ENCODE data around the gene SYDE1.

Gene SYDE1

GRCh38 chr19:15108845-15109767 is 1.9 kb downstream of the SYDE1 start:
- no peak for DNase-seq

DNA sequence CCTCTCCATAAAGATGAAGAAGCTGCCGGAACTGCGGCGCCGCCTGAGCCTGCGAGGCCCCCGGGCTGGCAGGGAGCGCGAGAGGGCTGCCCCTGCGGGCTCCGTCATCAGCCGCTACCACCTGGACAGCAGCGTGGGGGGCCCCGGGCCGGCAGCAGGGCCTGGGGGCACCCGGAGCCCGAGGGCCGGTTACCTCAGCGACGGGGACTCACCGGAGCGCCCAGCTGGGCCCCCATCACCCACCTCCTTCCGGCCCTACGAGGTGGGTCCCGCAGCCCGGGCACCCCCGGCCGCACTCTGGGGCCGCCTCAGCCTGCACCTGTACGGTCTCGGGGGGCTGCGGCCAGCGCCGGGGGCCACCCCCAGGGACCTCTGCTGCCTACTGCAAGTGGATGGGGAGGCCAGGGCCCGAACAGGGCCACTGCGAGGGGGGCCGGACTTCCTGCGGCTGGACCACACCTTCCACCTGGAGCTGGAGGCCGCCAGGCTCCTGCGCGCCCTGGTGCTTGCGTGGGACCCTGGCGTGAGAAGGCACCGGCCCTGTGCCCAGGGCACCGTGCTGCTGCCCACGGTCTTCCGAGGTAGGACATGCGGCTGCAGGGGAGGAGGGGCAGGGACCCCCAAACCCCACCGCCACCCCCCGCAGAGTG is 2.7 kb downstream of the SYDE1 start:
- DNase-seq = no peak

DNA sequence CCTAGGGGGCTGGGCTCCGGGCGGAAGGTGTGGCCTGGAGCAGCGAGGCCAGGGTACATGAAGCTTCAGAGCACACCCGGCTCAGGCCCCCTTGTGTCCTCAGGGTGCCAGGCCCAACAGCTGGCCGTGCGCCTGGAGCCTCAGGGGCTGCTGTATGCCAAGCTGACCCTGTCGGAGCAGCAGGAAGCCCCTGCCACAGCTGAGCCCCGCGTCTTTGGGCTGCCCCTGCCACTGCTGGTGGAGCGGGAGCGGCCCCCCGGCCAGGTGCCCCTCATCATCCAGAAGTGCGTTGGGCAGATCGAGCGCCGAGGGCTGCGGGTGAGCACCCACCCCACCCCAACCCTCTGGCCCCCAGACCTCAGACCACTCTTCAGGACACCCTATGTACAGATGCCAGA is 3.2 kb downstream of the SYDE1 start:
- DNase-seq = no peak

DNA sequence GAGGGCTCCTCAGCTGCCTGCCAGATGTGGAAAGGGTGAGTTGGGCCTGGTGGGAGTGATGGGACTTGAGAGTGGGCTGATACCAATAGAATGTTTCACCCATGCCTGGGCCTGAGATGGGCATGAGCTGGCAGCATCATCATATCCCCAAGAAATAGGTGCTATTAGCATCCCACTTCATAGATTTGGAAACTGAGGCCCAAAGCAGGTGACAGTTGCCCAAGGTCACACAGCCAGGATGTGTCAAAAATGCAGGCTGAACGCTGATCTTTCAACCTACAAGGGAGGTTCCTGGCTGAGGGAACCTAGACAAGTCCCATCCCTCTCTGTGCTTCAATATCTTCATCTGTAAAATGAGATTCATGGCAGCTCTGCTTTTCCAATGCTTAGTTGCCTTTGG is 4.6 kb downstream of the SYDE1 start:
- DNase-seq = no peak

- no peak for DNase-seq
Measured at GRCh38 chr19:15112385-15112784, 5.2 kb downstream of the SYDE1 start.

DNA sequence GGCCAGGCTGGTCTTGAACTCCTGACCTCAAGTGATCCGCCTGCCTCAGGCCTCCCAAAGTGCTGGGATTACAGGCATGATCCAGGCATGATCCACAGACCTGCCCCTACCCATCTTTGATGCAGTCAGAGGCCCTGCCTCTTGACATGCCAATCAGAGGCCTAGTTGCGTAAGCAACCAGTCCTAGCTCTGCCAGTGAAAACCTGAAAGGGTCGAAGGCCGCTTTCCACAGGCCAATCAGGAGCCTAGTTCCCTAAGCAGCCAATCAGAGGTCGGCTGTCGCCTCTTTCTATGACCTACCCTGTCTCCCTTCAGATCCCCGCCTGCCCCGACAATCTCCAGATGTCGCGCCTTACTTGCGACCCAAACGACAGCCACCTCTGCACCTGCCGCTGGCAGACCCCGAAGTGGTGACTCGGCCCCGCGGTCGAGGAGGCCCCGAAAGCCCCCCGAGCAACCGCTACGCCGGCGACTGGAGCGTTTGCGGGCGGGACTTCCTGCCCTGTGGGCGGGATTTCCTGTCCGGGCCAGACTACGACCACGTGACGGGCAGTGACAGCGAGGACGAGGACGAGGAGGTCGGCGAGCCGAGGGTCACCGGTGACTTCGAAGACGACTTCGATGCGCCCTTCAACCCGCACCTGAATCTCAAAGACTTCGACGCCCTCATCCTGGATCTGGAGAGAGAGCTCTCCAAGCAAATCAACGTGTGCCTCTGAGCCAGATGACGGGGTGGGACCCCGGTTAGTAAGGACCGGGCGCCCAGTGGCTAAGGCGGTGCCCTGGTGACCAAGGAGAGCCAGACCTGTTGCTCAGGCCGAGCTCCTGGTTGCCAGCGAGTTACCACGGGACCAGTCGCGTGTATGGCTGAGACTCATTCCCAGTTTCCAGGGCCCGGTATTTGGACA is 6.3 kb downstream of the SYDE1 start:
- no peak for DNase-seq

DNA sequence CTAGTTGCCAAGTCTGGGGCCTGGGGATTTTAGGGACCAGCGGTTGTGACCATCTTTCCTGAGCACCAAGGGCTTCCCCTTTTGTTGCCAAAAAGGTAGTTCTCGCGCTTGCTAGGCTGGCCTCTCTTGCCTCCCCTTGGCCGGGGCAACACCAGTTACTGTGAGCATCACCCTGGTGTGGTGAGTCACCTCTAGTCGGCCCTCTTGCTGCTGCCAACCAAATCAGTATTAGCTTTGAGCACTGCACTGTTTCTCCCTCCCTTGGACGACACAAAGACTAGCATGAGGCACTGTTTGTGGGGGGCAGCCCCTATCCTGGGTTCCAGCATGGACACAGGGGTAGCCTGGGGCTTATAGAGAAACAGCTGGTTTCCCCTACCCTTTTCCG is 6.9 kb downstream of the SYDE1 start:
- DNase-seq = no peak

DNA sequence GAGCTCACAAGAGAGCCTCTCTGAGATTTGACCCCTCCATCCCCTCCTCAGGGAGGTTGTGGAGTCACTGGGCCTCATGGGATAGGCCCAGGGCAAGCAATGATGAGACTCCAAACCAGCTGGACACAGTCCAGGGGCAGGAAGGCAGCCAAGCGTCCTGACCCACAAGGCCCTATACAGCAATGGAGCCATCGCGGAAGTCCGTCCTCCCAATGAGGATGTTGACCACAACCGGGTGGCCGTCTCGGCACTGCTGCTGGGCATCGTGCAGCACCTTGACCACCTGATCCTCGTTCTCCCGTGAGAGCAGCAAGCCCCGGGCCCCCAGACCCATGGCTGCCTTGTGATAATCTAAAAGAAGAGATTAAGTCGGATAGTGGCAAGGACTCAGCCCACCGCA is 7.9 kb downstream of the SYDE1 start:
- DNase-seq = no peak

- no peak for DNase-seq
Measured at GRCh38 chr19:15115762-15116615, 8.8 kb downstream of the SYDE1 start.

DNA sequence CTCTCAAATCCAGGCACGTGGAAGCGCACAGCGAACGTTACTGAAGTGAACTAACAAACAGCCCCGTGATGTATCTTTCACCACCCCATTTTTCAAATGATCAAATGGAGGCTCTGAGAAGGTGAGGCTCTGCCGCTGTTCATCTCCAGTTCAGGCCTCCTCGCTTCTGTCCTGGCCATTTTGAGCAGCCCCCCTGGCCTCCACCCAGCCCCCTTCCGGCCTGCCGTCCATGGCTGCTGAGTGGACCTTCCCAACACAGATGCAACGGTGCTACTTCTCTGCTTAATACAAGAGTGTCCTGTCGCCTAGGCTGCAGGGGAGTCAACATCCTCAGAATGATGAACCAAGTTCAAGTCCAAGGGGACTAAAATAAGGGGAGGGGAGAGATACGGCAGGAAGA is 9.7 kb downstream of the SYDE1 start:
- no peak for DNase-seq

- DNase-seq = no peak
Measured at GRCh38 chr19:15118248-15118647, 11.0 kb downstream of the SYDE1 start.

DNA sequence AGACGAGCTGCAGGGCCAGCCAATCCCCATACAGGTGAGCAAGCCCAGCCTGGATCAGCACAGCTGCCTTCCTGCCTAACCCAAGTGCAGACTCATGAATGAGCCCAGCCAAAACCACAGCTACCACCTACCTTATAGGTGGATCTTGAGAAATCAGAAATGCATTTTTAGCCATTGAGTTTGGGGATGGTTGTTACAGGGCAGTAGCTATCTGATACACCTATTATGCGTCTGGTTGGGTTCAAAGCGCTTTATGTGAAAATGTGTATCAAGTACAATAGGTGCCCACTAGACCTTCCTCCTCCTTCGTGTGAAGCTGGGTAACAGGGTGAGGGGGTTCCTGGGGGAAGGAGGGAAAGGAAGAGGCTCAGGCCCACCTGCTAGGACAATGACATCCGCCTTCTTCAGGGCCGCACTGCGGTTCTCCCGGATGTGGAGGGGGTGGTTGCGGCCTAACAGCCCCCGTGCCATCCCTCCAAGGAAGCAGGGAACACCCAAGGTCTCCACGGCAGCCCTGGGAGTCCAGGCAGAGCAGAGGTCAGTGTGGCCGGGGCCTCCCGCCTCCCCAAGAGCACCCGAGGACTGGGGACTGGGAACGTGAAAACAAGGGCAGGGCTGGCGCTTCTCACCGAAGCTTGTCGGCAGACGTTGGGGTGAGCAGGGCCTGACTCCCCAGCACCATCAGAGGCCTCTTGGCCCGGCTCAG is 11.7 kb downstream of the SYDE1 start:
- no peak for DNase-seq

DNA sequence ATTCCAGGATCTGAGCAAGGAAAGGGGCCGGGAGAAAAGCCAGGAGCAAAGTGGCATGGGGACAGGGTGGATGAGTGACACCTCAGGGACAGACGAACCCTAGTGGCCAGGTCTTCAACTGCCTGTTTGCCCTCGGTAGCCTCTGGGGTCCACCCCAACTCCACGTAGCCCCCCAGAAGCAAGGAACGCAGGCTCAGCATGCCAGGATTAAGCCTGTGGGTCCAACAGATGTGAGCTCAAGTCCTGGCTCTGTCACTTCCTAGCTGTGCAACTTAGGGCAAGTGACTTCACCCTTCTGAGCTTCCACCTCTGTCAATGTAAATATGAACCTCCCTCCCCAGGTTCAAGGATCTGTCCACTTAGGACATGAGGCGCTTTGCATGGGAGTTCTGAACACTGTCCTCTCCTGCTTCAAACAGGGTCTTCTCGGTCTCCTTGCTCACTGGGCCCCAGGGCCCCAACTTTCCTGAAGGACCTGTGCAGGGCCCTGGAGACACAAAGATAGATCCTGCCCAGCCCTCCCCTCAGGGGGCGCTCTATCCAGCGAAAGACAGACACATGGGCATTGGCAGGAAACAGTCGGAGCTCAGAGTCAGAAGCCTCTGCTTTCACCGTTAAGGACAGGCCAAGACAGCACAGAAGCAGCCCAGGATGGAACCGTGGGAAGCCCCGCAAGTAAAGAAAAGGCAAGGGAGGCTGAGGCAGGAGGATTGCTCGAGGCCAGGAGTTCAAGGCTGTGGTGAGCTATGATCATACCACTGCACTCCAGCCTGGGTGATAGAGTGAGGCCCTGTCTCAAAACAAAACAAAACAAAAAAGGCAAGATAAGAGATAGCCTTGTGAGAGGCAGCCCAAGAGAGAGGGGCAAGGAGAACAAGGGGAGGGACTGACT is 13.2 kb downstream of the SYDE1 start:
- no peak for DNase-seq

DNA sequence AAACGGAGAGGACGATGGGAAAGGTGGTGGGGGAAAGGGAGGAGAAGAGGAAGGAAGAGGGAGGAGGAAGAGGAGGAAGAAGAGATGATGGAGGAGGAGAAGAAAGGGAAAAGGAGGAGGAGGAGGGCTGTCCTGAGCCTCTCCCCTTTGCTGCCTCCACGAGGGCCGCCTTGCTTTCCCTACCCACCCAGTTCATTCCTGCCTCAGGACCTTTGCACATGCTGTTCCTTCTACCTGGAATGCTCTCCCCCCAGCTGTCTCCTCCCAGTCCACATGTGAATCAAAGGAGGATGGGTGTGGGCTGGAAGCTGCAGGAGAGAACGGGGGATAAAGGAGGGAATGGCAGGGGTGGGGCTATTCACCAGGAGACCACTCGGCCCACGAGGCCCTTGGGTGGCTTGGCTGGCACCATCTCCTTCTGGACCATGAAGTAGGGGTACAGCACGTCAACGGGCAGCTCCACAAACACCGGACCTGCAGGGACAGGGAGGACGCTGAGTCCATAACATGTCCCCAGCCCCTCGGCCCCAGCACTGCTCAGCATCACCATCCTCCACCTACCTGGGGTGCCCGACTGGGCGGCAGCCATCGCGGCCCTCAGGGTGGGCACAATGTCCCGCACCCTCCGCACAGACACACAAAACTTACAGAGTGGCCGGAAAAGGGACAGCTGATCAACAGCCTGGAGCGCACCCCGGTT is 15.3 kb downstream of the SYDE1 start:
- no peak for DNase-seq

DNA sequence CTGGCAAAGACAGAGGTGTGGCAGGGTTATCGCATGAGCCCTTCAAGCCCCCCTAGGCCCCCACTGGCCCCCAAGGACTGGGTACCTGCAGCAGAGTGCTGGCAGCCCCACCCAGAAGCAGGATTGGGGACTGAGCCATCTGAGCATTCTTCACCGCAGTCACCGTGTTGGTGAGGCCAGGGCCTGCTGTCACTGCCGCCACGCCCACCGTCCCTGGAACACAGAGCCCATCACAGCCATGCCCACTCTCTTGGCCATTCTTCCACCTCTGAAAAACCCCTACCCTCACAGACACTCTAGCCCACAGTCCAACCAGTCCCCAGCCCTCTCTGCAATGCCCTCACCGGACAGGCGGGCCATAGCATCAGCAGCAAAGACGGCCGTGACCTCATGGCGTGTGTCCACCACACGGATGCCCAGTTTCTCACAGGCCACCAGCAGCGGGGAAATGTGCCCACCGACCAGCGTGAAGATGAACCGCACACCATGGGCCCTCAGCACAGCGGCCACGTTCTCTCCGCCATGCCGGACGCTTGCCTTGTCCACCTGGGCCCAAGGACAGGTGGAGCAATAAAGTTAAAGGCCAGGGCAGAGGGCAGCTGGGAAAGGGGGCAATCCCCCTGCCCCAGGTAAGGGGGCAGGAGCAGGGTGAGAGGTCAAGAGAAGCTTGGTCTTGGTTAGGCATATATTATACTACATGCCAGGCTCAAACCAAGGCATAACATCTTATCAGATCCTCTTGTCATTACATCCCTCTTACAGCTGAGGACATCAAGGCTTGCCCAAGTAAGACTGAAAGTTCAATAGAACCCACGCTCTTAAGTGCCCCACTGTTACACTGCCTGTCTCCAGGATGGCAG is 16.1 kb downstream of the SYDE1 start:
- no peak for DNase-seq

- DNase-seq = no peak
Measured at GRCh38 chr19:15123900-15124299, 16.7 kb downstream of the SYDE1 start.

DNA sequence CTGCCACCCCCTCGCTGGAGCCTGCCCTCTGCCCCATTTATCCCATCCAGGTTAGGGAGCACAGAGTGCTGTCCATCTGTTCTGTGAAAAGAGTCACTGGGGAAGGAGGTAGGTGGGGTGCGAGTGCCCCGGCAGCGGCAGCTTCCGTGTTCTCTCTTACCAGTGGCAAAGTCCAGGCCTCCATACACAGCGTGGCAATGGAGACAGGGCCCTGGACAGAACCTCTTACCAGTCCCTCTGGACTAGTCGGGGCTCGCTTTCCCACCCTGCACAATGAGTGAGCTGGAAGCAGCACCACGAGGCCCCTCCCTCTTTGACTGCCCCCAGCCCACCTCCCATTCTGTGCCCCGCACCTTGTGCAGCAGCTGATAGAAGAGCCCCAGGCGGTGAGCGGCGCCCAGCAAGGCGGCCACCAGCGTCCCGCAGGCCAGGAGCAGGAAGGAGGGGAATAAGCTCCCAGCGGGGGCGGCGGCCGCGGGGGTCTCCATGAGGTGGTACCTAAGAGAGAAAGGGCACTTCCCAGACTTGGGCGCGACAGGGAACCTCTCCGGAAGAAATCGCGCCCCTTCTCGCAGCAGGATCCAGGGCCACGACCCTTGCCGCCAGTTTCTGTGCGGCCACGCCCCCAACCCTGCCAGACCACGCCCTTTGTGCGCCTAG is 17.5 kb downstream of the SYDE1 start:
- no peak for DNase-seq

Data from T-helper 9 cell (primary cell).